Endothelial cell of umbilical vein (primary cell): ENCODE results near the gene STEAP4.

Source experiments
- CTCF ChIP-seq, 2 donors: IDR thresholded peaks; 1 replicate in 1 of 2; 2 replicates in 1 of 2; pipeline ENCODE4 v1.5.1; 2011; ENCODE audit warnings: low read length in 2 of 2, mild to moderate bottlenecking in 2 of 2, moderate library complexity in 2 of 2, control low read depth in 1 of 2, inconsistent platforms in 1 of 2, low read depth in 1 of 2; ENCODE audit not compliant: insufficient read depth in 1 of 2; ENCODE audit errors: extremely low read depth in 1 of 2
- MAX ChIP-seq: IDR thresholded peaks from 2 replicates; pipeline ENCODE4 v1.6.1; 2011; ENCODE audit not compliant: insufficient read depth, insufficient read length
- POLR2A ChIP-seq: IDR thresholded peaks from 2 replicates; pipeline ENCODE4 v1.6.1; 2012; ENCODE audit warnings: low read depth, mild to moderate bottlenecking, control low read depth, low read length
- POLR2AphosphoS5 ChIP-seq: IDR thresholded peaks from 2 replicates; pipeline ENCODE4 v1.6.1; 2012; ENCODE audit warnings: low read depth, mild to moderate bottlenecking, control low read depth, low read length, moderate library complexity; ENCODE audit not compliant: insufficient read depth

GRCh38 chr7:88315522-88315921, 8.8 kb upstream of the STEAP4 start:
- TF ChIP-seq POLR2A (no peak), MAX (no peak), CTCF (IDR thresholded peaks at IDR 0.05; ENCODE audit: extremely low read depth in 1 of 2, insufficient read depth in 1 of 2, low read depth in 1 of 2, low read length in 2 of 2) (no peak), POLR2AphosphoS5 (no peak)
